HepG2 (cell line): ENCODE measurements around the gene ZSCAN1. TPM values are rescaled to one million over a fixed set of nuclear protein-coding genes. Genes with fewer than 3 reads are reported as not detected.
A peak's percentile ranks its signal among the peaks of the same experiment; 100 is the strongest.

ENCODE experiments used
- AHR ChIP-seq: IDR thresholded peaks from 2 replicates; pipeline ENCODE4 v1.6.1; 2018; ENCODE audit warnings: missing genetic modification reagents, missing compliant biosample characterization
- ATRX ChIP-seq: sonication (generic); formaldehyde crosslinking; IDR thresholded peaks from 2 replicates; pipeline ENCODE4 v1.4.0; 2020; ENCODE audit warnings: missing genetic modification reagents, borderline replicate concordance
- ETV5 ChIP-seq: IDR thresholded peaks from 2 replicates; pipeline ENCODE4 v1.6.1; 2018; ENCODE audit warnings: missing biosample characterization, missing genetic modification reagents, inconsistent platforms, borderline replicate concordance
- FOXK2 ChIP-seq: fragments of 450-650 bp; IDR thresholded peaks from 2 replicates; pipeline ENCODE4 v1.6.1; 2016
- FOXP4 ChIP-seq: sonication (generic); formaldehyde crosslinking; IDR thresholded peaks from 2 replicates; pipeline ENCODE4 v1.4.0; 2020; ENCODE audit warnings: missing genetic modification reagents
- NR2C2 ChIP-seq: sonication (generic); formaldehyde crosslinking; IDR thresholded peaks from 2 replicates; pipeline ENCODE4 v1.4.0; 2020; ENCODE audit warnings: missing genetic modification reagents, mild to moderate bottlenecking, moderate library complexity, borderline replicate concordance
- RAD51 ChIP-seq: fragments of 450-650 bp; IDR thresholded peaks from 2 replicates; pipeline ENCODE4 v1.6.1; 2016; ENCODE audit warnings: borderline replicate concordance
- SIX4 ChIP-seq: sonication (generic); formaldehyde crosslinking; IDR thresholded peaks from 2 replicates; pipeline ENCODE4 v1.4.0; 2020; ENCODE audit warnings: missing genetic modification reagents
- SSRP1 ChIP-seq: IDR thresholded peaks from 2 replicates; pipeline ENCODE4 v1.6.1; 2016; ENCODE audit warnings: control low read depth
- TEAD3 ChIP-seq: optimal IDR thresholded peaks from 2 replicates; pipeline ENCODE3; 2016; ENCODE audit warnings: borderline replicate concordance
- THAP11 ChIP-seq: IDR thresholded peaks from 2 replicates; pipeline ENCODE4 v1.6.1; 2016; ENCODE audit warnings: missing biosample characterization, missing genetic modification reagents
- U2AF1 ChIP-seq: fragments of 200-400 bp; formaldehyde crosslinking; optimal IDR thresholded peaks from 2 replicates; pipeline ENCODE3; 2017; ENCODE audit warnings: mild to moderate bottlenecking, low read depth, low read length
- ZBTB2 ChIP-seq: sonication (generic); formaldehyde crosslinking; IDR thresholded peaks from 2 replicates; pipeline ENCODE4 v1.8.0; 2022; ENCODE audit warnings: low read depth, missing genetic modification reagents
- ZNF329 ChIP-seq: sonication (generic); formaldehyde crosslinking; IDR thresholded peaks from 2 replicates; pipeline ENCODE4 v1.9.0; 2021; ENCODE audit warnings: low read depth, mild to moderate bottlenecking, missing genetic modification reagents
- ZNF33B ChIP-seq: sonication (generic); formaldehyde crosslinking; IDR thresholded peaks from 2 replicates; pipeline ENCODE4 v1.5.1; 2020; ENCODE audit warnings: mild to moderate bottlenecking, missing genetic modification reagents
- ZNF496 ChIP-seq: sonication (generic); formaldehyde crosslinking; IDR thresholded peaks from 2 replicates; pipeline ENCODE4 v1.8.1; 2023; ENCODE audit warnings: mild to moderate bottlenecking, moderate library complexity, missing genetic modification reagents; ENCODE audit not compliant: insufficient replicate concordance
- ZNF766 ChIP-seq: sonication (generic); formaldehyde crosslinking; IDR thresholded peaks from 2 replicates; pipeline ENCODE4 v1.5.0; 2020; ENCODE audit warnings: missing genetic modification reagents, borderline replicate concordance
- polyA plus RNA-seq, 8 experiments: library from polyadenylated mRNA; depleted of rRNA in 3 of 8; stranded (reverse) in 7 of 8; unstranded in 1 of 8; fragments of >200 nt; fragmentation: Illumina TruSeq in 4 of 8; extraction: Trizol in 4 of 8; gene quantifications; 2 replicates each; pipeline versions ENCODE4 v1.2.1 to v1.2.3, GENCODE V29; 2011 to 2016; ENCODE audit warnings: low read depth in 4 of 8, missing spikeins in 1 of 8, mixed read lengths in 1 of 8; ENCODE audit not compliant: insufficient read depth in 1 of 8
- total RNA-seq, 5 experiments: library from RNA; depleted of rRNA; stranded (reverse); fragments of >200 nt; fragmentation: Illumina TruSeq; extraction: Trizol; gene quantifications; 2 replicates each; pipeline ENCODE4 v1.2.3, GENCODE V29; 2016; ENCODE audit warnings: low read depth in 1 of 5
- TF ChIP-seq, protein P1 (sequence below): conservative IDR thresholded peaks from 2 replicates; pipeline ENCODE4 v1.6.1; 2018; ENCODE audit warnings: missing genetic modification reagents
- TF ChIP-seq, protein P2 (sequence below): sonication (generic); formaldehyde crosslinking; IDR thresholded peaks from 2 replicates; pipeline ENCODE4 v1.4.0; 2020; ENCODE audit warnings: mild to moderate bottlenecking, missing genetic modification reagents, borderline replicate concordance

The ZSCAN1 gene
- total and polyA plus RNA-seq, 2 of the 13 experiments (the other 11 are each of a cell fraction or from before 2014, with no cell fraction given) = not detected

- TF ChIP-seq ZBTB2 (no peak), SSRP1 (CRISPR knock-in tag) (no peak), FOXK2 (no peak), THAP11 (CRISPR knock-in tag) (no peak), ZNF33B (no peak), RAD51 (no peak), AHR (no peak), ZNF329 (CRISPR knock-in tag) (no peak), NR2C2 (CRISPR knock-in tag) (no peak), ATRX (CRISPR knock-in tag) (no peak), ZNF496 (CRISPR knock-in tag) (no peak), ZNF766 (CRISPR knock-in tag) (no peak), TEAD3 (CRISPR knock-in tag) (no peak), SIX4 (CRISPR knock-in tag) (no peak), ETV5 (CRISPR knock-in tag) (no peak), U2AF1 (no peak), FOXP4 (CRISPR knock-in tag) (0 out of 2 replicates have a peak, but pooled peaks have one; percentile 23)
- TF ChIP-seq, protein P1, sequence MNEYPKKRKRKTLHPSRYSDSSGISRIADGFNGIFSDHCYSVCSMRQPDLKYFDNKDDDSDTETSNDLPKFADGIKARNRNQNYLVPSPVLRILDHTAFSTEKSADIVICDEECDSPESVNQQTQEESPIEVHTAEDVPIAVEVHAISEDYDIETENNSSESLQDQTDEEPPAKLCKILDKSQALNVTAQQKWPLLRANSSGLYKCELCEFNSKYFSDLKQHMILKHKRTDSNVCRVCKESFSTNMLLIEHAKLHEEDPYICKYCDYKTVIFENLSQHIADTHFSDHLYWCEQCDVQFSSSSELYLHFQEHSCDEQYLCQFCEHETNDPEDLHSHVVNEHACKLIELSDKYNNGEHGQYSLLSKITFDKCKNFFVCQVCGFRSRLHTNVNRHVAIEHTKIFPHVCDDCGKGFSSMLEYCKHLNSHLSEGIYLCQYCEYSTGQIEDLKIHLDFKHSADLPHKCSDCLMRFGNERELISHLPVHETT (CRISPR knock-in tag) = no peak
- TF ChIP-seq, protein P2, sequence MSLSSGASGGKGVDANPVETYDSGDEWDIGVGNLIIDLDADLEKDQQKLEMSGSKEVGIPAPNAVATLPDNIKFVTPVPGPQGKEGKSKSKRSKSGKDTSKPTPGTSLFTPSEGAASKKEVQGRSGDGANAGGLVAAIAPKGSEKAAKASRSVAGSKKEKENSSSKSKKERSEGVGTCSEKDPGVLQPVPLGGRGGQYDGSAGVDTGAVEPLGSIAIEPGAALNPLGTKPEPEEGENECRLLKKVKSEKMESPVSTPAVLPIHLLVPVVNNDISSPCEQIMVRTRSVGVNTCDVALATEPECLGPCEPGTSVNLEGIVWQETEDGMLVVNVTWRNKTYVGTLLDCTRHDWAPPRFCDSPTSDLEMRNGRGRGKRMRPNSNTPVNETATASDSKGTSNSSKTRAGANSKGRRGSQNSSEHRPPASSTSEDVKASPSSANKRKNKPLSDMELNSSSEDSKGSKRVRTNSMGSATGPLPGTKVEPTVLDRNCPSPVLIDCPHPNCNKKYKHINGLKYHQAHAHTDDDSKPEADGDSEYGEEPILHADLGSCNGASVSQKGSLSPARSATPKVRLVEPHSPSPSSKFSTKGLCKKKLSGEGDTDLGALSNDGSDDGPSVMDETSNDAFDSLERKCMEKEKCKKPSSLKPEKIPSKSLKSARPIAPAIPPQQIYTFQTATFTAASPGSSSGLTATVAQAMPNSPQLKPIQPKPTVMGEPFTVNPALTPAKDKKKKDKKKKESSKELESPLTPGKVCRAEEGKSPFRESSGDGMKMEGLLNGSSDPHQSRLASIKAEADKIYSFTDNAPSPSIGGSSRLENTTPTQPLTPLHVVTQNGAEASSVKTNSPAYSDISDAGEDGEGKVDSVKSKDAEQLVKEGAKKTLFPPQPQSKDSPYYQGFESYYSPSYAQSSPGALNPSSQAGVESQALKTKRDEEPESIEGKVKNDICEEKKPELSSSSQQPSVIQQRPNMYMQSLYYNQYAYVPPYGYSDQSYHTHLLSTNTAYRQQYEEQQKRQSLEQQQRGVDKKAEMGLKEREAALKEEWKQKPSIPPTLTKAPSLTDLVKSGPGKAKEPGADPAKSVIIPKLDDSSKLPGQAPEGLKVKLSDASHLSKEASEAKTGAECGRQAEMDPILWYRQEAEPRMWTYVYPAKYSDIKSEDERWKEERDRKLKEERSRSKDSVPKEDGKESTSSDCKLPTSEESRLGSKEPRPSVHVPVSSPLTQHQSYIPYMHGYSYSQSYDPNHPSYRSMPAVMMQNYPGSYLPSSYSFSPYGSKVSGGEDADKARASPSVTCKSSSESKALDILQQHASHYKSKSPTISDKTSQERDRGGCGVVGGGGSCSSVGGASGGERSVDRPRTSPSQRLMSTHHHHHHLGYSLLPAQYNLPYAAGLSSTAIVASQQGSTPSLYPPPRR = no peak
Observed at GRCh38 chr19:58001895-58002369, 31.9 kb upstream of the ZSCAN1 start (continued).
